Esophagus muscularis mucosa (tissue), 4 donors: ENCODE results near the gene GSTO2. TPM values are rescaled to one million over a fixed set of nuclear protein-coding genes. Genes with fewer than 3 reads are reported as not detected.

Source experiments
- DNase-seq: peaks from one replicate; pipeline ENCODE4 v3.0.0-alpha.2; 2017; ENCODE audit errors: extremely low spot score
- H3K27ac ChIP-seq, 4 donors: fragments of 200-600 bp; sonication (generic); replicated peaks in 1 of 4; 1 replicate in 3 of 4; 2 replicates in 1 of 4; pipeline ENCODE4 v1.5.1; 2016 to 2019; ENCODE audit warnings: mild to moderate bottlenecking in 1 of 4
- H3K27me3 ChIP-seq, 4 donors: fragments of 200-600 bp; sonication (generic); one replicate each; pipeline versions ENCODE4 v1.5.1 to v1.6.0; 2016 to 2019
- H3K36me3 ChIP-seq, 4 donors: fragments of 200-600 bp; sonication (generic); one replicate each; pipeline ENCODE4 v1.5.1; 2016 to 2019
- H3K4me1 ChIP-seq, 4 donors: fragments of 200-600 bp; sonication (generic); one replicate each; pipeline ENCODE4 v1.5.1; 2016 to 2019
- H3K4me3 ChIP-seq, 4 donors: fragments of 200-600 bp; sonication (generic); 1 replicate in 2 of 4; 2 replicates in 2 of 4; pipeline ENCODE4 v1.5.1; 2016 to 2019; ENCODE audit warnings: mild to moderate bottlenecking in 4 of 4, moderate library complexity in 1 of 4
- H3K9me3 ChIP-seq, 4 donors: fragments of 200-600 bp; sonication (generic); 1 replicate in 3 of 4; 2 replicates in 1 of 4; pipeline ENCODE4 v1.5.1; 2016 to 2019
- EP300 ChIP-seq: sonication (generic); formaldehyde crosslinking; IDR thresholded peaks from one replicate; pipeline ENCODE4 v1.6.1; 2017; ENCODE audit warnings: antibody characterized with exemption
- POLR2A ChIP-seq: fragments of 450-650 bp; IDR thresholded peaks from one replicate; pipeline ENCODE4 v1.6.1; 2017; ENCODE audit warnings: antibody characterized with exemption, moderate library complexity, mild to moderate bottlenecking, low read depth
- POLR2AphosphoS5 ChIP-seq, 2 donors: sonication (generic); formaldehyde crosslinking; IDR thresholded peaks; one replicate each; pipeline ENCODE4 v1.6.1; 2017; ENCODE audit warnings: antibody characterized with exemption in 2 of 2
- WGBS: methylation state at CpG from one replicate; pipeline ENCODE4 v1.1.5; 2018; 5-methylcytosine and 5-hydroxymethylcytosine counted together
- intact Hi-C: fragments of 100-400 bp; cut with DNase I; formaldehyde crosslinking; loops from one replicate; pipeline ENCODE4 v1.15.1; 2023
- total RNA-seq, 4 donors: library from RNA; depleted of rRNA; stranded (reverse); fragments of >200 nt; gene quantifications; one replicate each; pipeline versions ENCODE4 v1.1.0 to v1.2.1, GENCODE V29; 2016
- TF ChIP-seq, protein P1 (sequence below), 3 experiments: fragments of 200-600 bp in 2 of 3; fragments of 450-650 bp in 1 of 3; sonication (generic) in 2 of 3; IDR thresholded peaks; one replicate each; pipeline ENCODE4 v1.5.1; 2017 to 2019; ENCODE audit warnings: antibody characterized with exemption in 3 of 3, mild to moderate bottlenecking in 2 of 3, moderate library complexity in 1 of 3

GSTO2 gene
- total RNA-seq: under 1 TPM; 0.42 to 0.99 (median 0.63) TPM

DNA sequence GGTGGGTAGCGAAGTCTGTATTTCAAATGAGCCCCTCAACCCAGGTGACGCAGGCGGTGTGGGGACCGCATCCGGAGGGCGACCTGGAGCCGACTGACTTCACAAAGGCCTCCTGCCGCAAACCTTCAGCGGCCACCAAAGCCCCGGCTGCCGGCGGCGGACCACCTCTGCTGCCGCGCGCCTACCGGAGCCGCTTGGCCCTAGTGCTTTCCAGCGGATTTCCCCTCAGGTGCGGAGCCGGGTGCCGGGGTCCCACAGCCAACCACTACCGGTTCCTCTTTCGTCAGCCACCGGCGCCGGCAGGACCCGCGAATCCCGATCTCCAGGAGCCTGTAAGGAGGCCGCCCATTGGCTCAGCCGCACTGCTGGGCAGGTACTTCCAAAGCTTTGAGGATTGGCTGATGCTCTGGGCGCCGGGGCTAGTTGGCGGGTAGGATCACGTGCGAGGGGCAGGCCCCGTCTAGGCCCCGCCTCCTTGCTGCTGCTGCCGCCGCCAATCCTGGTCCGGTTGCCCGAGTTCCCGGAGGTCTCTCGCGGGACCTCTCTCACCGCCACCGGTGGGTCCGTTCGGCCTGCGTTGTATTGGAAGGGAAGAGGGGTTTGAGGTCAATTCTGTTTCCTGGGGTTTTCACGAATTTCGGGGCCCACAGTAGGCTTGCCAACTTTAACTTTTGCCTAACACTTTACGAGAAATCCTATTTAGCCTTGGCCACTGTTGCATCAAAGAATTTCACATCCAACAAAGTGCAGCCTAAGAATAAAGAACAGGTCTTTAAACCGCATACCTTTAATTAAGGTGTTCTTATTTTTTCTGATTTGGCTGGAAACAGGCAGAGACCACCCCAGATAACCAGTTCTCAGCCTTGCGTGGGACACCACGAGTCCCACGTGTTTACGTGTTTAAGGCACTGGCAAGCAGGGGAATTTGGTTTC is at the start of gene GSTO2:
GSTO2 (plus strand) TSS at position 472 of the 933 bp plus-strand sequence. CDS start 5,732 bp downstream, outside the sequence.
- H3K36me3 ChIP-seq: peaks cover 17 to 47% (median 41%) of the 10 kb centered on the region in 4 donors
- H3K9me3 ChIP-seq: no peaks in the 10 kb centered on the region
- WGBS: 4% methylated on average over 35 of the region's 59 CpGs
- TF ChIP-seq EP300 (no peak), POLR2A (peak; percentile 74), POLR2AphosphoS5 (IDR thresholded peaks at IDR 0.05) (peak; percentile 90 to 95)
- TF ChIP-seq, protein P1, sequence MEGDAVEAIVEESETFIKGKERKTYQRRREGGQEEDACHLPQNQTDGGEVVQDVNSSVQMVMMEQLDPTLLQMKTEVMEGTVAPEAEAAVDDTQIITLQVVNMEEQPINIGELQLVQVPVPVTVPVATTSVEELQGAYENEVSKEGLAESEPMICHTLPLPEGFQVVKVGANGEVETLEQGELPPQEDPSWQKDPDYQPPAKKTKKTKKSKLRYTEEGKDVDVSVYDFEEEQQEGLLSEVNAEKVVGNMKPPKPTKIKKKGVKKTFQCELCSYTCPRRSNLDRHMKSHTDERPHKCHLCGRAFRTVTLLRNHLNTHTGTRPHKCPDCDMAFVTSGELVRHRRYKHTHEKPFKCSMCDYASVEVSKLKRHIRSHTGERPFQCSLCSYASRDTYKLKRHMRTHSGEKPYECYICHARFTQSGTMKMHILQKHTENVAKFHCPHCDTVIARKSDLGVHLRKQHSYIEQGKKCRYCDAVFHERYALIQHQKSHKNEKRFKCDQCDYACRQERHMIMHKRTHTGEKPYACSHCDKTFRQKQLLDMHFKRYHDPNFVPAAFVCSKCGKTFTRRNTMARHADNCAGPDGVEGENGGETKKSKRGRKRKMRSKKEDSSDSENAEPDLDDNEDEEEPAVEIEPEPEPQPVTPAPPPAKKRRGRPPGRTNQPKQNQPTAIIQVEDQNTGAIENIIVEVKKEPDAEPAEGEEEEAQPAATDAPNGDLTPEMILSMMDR (IDR thresholded peaks at IDR 0.05): peak in 1 of 3 experiments; percentile 5
- H3K27me3 ChIP-seq: no peaks in the 10 kb centered on the region
- H3K27ac ChIP-seq: peak within 1 kb of the TSS; percentile 84 to 94 (median 90)
- H3K4me1 ChIP-seq: peaks cover 9 to 21% (median 17%) of the 10 kb centered on the region in 4 donors
- DNase-seq: peak; percentile 99
- peak within 1 kb of the TSS; percentile 69 to 93 (median 84) for H3K4me3 ChIP-seq
- intact Hi-C loops: loop anchor here (5.0 kb wide), 1 partner anchor 147 kb away; the partner anchor contains the start of gene SFR1

DNA sequence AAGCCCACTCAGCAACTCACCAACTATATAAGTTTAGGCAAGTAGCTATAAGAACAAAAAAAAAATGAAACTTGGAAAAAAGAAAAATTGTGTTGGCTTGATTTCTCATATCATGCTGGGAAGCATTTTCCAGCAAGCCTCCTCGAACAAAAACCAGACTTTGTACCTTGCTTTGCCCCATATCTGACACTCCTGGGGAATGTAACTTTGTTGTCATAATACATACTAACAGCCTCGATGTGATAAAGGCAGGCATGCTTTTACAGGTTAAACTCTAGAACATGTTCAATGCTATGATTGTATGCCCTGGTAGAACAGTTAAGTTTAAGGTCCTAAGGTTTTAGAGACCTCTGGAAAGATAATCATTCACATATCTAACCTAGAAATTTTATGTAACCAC is 48.5 kb upstream of the GSTO2 start:
- Histone ChIP-seq H3K27ac (no peak overlapping the region), H3K4me1 (no peaks in the 10 kb centered on the region), H3K9me3 (no peaks in the 10 kb centered on the region), H3K27me3 (peaks cover 0 to 18% (median 0%) of the 10 kb centered on the region in 4 donors), H3K4me3 (no peak overlapping the region), H3K36me3 (no peaks in the 10 kb centered on the region)
- no peak for TF ChIP-seq EP300
- no peak for TF ChIP-seq POLR2A
- TF ChIP-seq, protein P1 (IDR thresholded peaks at IDR 0.05): no peak
- TF ChIP-seq POLR2AphosphoS5 (IDR thresholded peaks at IDR 0.05): no peak
- no peak for DNase-seq
- WGBS: 51% methylated on average over 2 of the region's 2 CpGs
- intact Hi-C loops: no loop called here

DNA sequence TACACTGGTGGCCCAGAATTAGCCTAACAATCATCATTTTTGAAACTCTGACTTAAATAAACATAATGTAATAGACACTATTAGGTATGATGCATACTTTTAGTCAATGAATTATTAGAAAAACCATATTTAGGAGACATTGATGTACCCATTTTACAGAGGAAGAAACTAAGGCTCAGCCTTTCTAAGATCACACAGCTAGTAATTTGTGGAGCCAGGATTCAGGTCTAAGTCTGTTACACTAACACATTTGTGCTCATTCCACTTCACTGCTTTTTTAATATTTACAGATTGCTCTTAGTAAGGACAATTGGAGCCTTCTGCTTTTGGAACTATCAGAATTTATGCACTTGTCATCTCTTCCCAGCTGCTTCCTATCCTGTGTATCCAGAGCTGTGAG is 45.7 kb upstream of the GSTO2 start:
- Histone ChIP-seq H3K4me3 (no peak overlapping the region), H3K36me3 (no peaks in the 10 kb centered on the region), H3K27ac (no peak overlapping the region), H3K4me1 (no peaks in the 10 kb centered on the region), H3K27me3 (peaks cover 0 to 10% (median 0%) of the 10 kb centered on the region in 4 donors), H3K9me3 (no peaks in the 10 kb centered on the region)
- intact Hi-C loops: no loop called here
- TF ChIP-seq EP300: no peak
- TF ChIP-seq, protein P1 (IDR thresholded peaks at IDR 0.05): no peak
- no peak for TF ChIP-seq POLR2A
- TF ChIP-seq POLR2AphosphoS5 (IDR thresholded peaks at IDR 0.05): no peak
- DNase-seq: no peak

DNA sequence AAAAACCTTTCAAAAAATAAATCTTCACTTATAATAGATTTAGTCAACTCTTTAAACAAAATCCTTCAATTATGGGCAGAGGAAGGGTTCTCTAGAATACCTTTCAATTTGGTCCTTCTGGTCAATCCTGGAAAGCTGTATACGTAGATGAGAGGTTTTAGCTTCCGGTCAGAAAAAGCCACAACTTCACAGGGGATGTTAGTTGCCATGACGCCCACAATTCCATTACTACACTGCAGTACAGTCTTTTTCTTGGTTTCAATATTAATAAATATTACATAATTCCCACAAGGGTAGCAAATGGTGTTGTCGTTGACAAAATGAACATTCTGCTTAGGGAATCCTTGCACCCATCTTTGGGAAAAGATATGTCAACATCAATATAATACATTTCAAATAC is 38.5 kb upstream of the GSTO2 start:
- TF ChIP-seq, protein P1 (IDR thresholded peaks at IDR 0.05): no peak
- TF ChIP-seq POLR2AphosphoS5 (IDR thresholded peaks at IDR 0.05) (no peak), POLR2A (no peak), EP300 (no peak)

More for the DNA sequence above, 38.5 kb upstream of the GSTO2 start:
- H3K27me3 ChIP-seq: peaks cover 0 to 3% (median 0%) of the 10 kb centered on the region in 4 donors
- intact Hi-C loops: no loop called here
- no peaks in the 10 kb centered on the region for H3K9me3 ChIP-seq
- H3K4me3 ChIP-seq: no peak overlapping the region
- WGBS: 69% methylated on average over 4 of the region's 4 CpGs
- H3K27ac ChIP-seq: no peak overlapping the region
- no peak for DNase-seq
- H3K36me3 ChIP-seq: no peaks in the 10 kb centered on the region
- H3K4me1 ChIP-seq: peaks cover 11 to 15% (median 13%) of the 10 kb centered on the region in 4 donors
